NCI-H1694 (cell line): ENCODE data around the gene SPZ1.
"Not testable (repeated sequence)": the region's sequence is repeated elsewhere in the genome, so short reads cannot be mapped to it uniquely, and the experiment has no call there.

ENCODE experiments used
- DNase-seq: peaks from one replicate; lab custom pipeline; 2025; lab: John Stamatoyannopoulos, UW

The SPZ1 gene

DNA sequence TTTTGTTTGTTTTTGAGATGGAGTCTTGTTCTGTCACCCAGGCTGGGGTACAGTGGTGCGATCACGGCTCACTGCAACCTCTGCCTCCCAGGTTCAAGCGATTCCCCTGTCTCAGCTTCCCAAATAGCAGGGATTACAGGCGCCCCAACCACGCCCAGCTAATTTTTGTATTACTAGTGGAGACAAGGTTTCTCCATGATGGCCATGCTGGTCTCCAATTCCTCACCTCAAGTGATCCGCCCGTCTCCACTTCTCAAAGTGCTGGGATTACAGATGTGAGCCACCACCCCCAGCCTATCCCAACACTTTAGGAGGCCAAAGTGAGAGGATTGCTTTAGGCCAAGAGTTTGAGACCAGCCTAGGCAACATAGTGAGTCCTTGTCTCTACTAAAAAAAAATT, 19.3 kb downstream of the SPZ1 start:
- no peak for DNase-seq

DNA sequence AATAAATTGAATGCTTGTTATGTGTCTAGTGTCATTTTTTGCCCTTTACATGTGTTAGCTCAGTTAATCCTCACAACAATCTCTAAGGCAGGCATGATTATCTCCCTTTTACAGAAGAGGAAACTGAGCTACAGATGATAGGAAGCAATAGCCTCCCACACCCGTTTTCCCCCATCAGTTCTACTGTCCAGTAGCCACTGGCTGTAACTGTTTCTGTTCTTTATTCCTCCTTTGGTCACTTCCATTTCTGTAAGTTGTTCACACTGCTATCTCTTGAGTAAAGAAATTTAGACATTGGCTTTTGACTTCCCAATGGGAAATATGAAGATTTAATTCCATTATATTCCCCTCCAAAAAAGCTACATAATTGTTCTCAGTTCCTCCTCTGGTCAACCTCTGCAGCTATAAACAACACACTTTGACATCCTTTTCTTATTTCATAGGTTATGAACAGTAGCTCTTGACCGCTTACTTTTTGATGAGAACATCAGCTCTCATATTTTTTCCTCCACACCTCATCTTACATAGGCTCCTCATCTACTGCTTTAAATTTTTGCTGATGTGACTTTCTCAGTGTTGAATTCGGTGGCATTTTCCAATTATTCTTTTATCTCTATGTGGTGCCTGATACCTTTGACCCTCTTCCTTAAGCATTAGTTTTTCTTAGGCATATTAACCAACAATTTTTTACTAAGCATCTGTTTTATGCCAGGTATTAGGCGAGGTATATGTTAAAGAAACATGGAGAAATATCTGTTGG, 21.4 kb downstream of the SPZ1 start:
- no peak for DNase-seq

DNA sequence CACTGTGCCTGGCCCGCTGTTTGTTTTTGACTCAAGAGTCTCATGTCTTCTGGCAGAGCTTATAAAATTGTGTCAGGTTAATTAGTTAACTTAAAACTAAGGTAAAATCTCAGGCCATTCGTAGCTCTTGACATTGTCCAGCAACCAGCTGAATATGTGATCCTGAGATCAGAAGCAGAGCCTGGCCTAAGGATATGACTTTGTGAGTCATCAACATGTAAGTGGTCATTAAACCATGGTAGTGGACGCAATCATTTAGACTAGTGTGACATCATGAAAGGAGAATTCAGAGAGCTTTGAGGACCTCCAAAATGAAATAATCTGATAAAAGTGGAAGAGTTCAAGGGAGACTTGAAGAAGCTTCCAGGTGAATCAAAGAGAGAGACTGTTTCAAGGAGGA, 23.3 kb downstream of the SPZ1 start:
- no peak for DNase-seq

DNA sequence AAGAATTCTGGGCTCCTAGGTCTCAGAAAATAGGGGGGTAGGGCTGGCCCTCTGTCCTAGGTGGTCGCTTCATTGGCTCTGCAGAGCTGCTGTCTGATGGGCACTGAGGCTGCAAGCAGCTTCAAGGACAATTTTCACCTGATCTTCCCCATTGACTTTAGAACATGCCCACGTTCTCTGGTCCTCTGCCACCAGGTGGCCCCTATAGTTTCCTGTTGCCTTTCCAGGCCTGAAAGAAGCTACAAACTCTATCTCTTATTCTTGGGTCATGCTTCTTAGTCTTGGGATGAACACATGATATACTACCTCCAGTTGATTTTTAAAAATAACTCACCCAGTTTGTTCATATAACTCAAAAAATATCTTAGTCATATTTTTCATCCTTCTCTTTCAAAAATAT, 26.3 kb downstream of the SPZ1 start:
- DNase-seq, result no peak

DNA sequence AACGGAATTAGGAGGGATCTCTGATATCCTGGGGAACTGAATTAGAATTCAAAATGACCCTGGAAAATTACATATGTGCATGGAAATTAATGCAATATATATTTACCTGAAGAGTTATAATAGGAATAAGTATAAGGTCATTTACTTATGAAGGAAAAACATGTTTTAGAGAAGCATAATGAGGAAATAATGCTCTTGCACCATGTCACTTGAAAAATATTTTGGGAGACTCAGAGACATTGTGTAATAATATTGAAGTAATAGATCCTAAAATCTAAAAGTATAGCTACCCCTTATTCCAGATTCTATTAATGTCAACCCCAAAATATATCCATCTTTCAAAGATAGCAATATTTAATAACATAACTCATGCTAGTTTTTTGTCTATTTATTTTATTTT, 28.4 kb downstream of the SPZ1 start:
- DNase-seq, result no peak

DNA sequence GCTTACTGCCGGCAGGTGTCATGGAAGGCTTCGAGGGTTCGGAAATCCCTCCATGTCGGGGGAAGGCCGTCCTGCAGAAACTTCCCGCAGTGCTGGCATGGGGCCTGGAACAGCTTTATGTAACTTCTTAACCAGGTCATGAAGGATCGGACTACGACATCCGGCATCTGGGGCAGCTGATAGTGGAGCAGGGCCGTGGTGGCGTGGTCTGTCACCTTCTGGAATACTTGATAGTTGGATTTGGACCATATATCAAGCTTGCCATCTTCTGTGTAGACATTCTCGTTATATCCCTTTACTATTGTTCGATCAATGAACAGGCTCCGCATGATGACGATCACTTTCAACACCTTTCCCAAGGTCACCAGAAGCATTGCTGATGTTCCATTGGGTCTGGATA, 31.2 kb downstream of the SPZ1 start:
- not testable (repeated sequence) for DNase-seq

DNA sequence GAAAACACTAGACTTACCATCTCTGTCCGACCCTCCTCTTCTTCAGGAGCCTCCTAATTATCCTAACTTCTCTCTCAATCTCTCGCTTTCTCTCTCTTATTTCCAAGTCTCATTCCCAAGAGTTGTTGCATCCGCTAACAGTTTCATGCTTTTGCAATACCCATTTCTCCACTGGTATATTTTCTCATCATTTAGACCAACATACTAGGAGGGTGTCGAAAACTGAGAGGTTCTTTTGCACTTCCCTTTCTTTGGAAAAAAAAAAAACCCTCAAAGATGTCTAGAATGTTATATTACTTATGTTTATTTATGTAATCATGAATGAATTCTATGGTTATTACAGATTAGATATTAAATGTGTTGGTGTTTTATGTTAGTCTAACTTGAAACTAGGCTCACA, 35.9 kb downstream of the SPZ1 start:
- DNase-seq, result no peak

DNA sequence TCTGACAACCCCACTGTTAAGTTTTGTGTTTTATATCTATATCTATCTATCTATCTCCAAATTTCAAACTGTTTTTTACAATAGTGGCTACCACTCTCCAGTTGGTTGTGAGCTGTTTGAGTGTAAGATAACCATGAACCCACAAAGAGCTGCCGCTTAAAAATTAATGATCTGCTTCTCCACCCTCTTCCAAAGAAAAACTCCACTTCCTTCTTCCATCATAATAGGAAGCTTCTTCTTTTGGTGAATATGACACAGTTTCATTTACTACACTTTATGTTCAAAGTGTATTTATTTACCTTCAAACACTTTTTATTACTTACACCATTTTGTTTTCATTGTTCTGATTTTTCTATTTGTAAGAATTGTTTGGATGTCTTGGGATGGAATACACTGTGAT, 37.9 kb downstream of the SPZ1 start:
- no peak for DNase-seq

DNA sequence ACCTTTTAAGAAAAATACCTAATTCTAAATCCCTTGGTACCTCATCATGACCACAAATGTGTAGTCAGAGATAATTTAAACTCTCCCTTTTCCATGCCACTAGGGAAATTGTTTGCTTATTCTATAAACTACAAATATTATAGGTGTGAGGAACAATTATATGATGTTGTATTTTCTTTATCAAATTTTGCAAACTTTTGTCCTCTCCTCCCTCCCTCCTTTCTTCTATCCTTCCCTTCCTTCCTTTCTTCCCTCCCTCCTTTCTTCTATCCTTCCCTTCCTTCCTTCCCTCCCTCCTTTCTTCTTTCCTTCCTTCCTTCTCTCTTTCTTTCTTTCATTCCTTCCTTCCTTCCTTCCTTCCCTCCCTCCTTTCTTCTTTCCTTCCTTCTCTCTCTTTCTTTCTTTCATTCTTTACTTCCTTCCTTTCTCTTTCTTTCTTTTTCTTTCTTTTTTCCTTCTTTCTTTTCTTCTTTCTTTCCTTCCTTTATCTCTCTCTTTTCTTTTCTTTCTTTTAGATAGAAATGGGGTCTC, 41.2 kb downstream of the SPZ1 start:
- no peak for DNase-seq

DNA sequence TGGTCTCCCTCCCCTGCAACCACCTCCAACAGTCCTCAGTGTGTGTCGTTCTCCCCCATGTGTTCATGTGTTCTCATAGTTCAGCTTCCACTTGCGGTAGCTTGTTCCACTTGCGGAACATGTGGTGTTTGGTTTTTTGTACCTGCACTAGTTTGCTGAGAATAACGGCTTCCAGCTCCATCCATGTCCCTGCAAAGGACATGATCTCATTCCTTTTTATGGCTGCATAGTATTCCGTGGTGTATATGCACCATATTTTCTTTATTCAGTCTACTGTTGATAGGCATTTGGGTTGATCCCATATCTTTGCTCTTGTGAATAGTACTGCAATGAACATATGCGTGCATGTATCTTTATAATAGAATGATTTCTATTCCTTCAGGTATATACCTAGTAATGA, 45.1 kb downstream of the SPZ1 start:
- DNase-seq, result no peak

DNA sequence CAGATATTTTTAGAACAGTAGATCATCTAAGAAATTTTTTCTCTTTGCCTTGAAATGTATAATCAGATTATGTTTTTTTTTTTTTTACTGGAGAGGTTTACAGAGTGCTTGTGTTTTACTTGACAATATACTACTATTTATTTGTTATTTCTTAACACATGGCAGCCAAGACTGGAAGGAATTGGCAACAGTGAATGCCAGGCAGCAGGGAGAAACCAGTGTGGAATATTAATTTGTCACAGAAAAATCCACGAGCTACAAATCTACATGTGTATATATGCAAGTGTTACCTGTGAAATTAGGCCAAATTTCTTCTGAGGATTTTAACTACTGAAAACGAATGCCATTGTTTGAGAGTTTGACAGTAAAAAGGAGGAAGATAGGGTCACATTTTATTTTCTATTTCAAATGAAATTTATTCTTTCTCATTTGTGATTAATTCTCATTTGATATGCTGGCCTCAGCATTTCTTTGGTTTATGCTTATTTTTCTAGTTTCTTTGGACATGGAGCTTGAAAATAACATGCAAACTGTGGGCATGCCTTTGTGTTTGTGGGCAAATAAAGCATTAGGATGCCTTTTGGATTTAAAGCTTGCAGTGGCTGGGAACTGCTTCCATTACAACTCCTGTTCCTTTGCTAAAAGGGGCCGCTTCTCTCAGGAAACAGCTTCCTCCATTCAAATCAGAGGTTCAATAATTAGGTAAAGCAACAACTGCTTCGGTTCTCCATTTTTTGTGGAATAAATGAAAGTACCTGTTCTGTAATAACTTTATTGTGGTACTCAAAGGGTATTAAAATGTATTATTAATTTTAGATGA, 49.1 kb downstream of the SPZ1 start:
- DNase-seq, result no peak

DNA sequence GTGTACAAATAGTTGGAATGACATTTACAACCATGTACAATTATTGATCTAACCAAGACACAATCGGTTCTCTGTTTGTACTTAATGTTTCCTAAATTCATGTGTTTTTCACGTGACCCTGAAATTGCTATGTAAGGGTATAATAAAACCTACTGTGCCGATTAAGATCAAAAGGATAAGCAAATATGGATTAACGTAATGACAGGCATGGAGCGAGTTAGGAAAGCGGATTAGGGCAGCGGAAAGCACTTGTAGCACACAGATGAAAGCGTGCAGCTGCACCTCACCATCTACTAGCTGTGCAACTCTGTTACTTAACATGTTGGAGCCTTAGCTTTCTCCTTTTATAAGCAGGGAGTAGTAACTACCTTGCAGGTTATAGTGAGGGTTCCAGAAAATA, 49.7 kb downstream of the SPZ1 start:
- DNase-seq, result no peak

DNA sequence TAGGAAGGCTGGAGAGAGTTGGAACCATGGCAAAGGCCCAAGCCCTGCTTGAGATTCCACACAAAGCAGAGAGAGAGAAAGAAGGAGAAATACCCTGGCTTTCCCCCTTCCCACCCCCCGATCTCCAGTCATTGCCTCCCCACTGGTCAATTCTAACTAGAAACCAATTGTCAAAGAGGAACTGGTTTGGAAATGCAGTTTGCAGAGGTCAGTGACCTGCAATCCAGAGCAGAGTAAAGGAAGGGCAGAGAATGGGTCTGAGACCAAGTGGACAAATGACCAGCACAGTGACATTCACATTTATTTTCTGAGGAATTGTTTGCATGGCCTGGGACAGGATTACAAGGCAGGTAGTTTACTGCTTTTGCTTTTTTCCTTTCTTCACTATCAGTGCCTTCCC, 50.6 kb downstream of the SPZ1 start:
- DNase-seq, result no peak
